ENCODE data around the gene POTEB2. TPM values are rescaled to one million over a fixed set of nuclear protein-coding genes. Genes with fewer than 3 reads are reported as not detected.
"Not testable (repeated sequence)": the region's sequence is repeated elsewhere in the genome, so short reads cannot be mapped to it uniquely, and the experiment has no call there.

Gene POTEB2
- polyA plus RNA-seq (not detected in 2 replicates), polyA minus RNA-seq (not detected in 2 replicates)

DNA sequence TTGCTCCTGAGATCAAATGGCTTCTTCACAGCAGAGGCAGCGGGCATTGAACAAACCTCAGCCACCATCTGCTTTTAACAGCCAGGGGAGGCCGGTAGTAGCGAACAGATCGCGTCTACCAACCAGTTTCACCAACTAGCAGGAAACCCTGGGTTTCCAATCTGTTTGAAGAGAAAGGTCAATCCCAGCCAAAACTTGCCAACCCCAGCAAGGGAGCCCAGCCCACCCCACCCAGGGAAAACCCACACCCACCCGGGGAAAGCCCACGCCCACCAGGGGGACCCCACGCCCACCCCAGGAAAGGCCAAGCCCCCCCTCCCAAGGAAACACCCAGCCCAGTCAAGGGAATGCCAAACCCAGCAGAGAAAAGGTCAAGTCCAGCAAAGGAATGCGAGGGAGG is at the start of gene POTEB2:
TSS of gene POTEB2 (minus strand) at position 101 of the 400 bp plus-strand sequence. CDS start at position 68, 33 bp downstream.
- H3K79me2 ChIP-seq (replicated peaks; ENCODE audit: insufficient read depth, low read length); H3K4me2 ChIP-seq (ENCODE audit: low read length); H3K36me3 ChIP-seq (ENCODE audit: insufficient read depth, low read length); H3F3A ChIP-seq (ENCODE audit: insufficient read depth, low read length, poor library complexity, severe bottlenecking); H3K27me3 ChIP-seq (ENCODE audit: insufficient read depth, low read depth, low read length); H3K9me2 ChIP-seq (ENCODE audit: insufficient read depth, low read length); H2AFZ ChIP-seq (ENCODE audit: low read depth, low read length); H3K27ac ChIP-seq (ENCODE audit: low read length); H4K20me1 ChIP-seq (ENCODE audit: insufficient read depth); H3K9ac ChIP-seq (ENCODE audit: low read length); H3K9me3 ChIP-seq (ENCODE audit: low read length); H3K4me3 ChIP-seq (ENCODE audit: low read length): not testable (repeated sequence)

DNA sequence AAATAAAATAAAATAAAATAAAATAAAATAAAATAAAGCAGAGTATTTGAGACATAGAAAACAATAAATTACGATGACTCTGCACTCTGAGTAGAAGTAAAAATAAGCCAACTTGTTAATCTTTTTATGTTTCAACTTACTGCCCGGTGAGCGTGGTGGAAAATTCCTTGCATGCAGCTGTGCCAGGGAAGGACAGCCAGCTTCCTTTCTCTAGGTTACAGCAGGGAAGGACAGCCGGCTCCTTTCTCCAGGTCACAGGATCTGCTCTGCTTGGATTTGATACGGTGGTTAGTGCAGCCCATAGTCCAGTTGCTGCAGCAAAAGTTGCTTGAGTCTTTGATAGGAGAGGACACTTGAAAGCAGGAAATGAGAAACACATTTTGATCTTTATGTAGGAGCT is 13.8 kb upstream of the POTEB2 start:
- not testable (repeated sequence) for H3K36me3 ChIP-seq (ENCODE audit: insufficient read depth, low read length); H3K27ac ChIP-seq (ENCODE audit: low read length); H4K20me1 ChIP-seq (ENCODE audit: insufficient read depth); H3K9me3 ChIP-seq (ENCODE audit: low read length); H3F3A ChIP-seq (ENCODE audit: insufficient read depth, low read length, poor library complexity, severe bottlenecking); H3K4me3 ChIP-seq (ENCODE audit: low read length); H2AFZ ChIP-seq (ENCODE audit: low read depth, low read length); H3K79me2 ChIP-seq (replicated peaks; ENCODE audit: insufficient read depth, low read length); H3K4me2 ChIP-seq (ENCODE audit: low read length); H3K9ac ChIP-seq (ENCODE audit: low read length); H3K27me3 ChIP-seq (ENCODE audit: insufficient read depth, low read depth, low read length); H3K9me2 ChIP-seq (ENCODE audit: insufficient read depth, low read length)

DNA sequence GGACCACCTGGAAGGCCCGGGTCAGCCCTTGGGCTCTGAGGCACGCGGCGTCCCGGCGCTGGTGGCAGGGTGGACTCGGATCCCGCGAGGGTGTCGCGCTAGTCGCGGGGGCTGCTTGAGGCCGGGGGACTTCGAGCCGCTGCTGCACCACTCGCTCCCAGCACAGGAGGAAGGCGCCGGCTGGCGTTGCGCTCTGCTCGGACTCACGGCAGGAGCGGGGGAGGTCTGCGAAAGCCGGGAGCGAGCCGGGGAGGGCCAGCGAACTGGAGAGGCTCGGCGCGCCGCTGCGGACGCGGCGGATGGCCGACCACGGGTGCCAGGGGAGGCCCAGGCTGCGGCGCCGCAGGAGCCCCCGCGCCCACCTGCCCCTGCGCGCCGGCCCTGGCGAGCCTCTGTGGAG is 12.3 kb upstream of the POTEB2 start:
- H3K79me2 ChIP-seq (replicated peaks; ENCODE audit: insufficient read depth, low read length); H3K4me3 ChIP-seq (ENCODE audit: low read length); H4K20me1 ChIP-seq (ENCODE audit: insufficient read depth): not testable (repeated sequence)

DNA sequence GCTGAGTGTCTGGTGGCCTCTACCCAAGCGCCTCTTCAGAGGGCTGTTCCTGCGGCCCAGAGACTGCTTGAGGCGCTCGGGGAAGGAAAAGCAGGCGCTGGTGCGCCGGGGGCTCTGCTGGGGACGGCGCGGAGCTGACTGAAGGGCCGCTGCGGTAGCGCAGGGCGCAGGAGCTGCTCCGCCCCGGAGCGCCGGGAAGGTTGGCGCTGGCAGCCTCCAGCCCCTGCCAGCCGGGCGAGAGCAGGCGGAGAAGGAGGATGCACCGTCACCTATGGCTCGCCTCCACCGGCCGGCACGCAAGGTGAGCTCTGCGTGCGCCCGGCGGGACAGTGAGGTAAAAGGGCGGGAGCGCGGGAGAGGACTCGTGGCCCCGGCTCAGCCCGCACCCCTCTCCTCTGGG is 11.7 kb upstream of the POTEB2 start:
- not testable (repeated sequence) for H3K79me2 ChIP-seq (replicated peaks; ENCODE audit: insufficient read depth, low read length); H4K20me1 ChIP-seq (ENCODE audit: insufficient read depth); H2AFZ ChIP-seq (ENCODE audit: low read depth, low read length); H3K27me3 ChIP-seq (ENCODE audit: insufficient read depth, low read depth, low read length); H3F3A ChIP-seq (ENCODE audit: insufficient read depth, low read length, poor library complexity, severe bottlenecking); H3K27ac ChIP-seq (ENCODE audit: low read length); H3K9ac ChIP-seq (ENCODE audit: low read length); H3K4me2 ChIP-seq (ENCODE audit: low read length); H3K9me3 ChIP-seq (ENCODE audit: low read length); H3K9me2 ChIP-seq (ENCODE audit: insufficient read depth, low read length); H3K36me3 ChIP-seq (ENCODE audit: insufficient read depth, low read length); H3K4me3 ChIP-seq (ENCODE audit: low read length)

More for the DNA sequence above, 12.3 kb upstream of the POTEB2 start:
- not testable (repeated sequence) for H2AFZ ChIP-seq (ENCODE audit: low read depth, low read length); H3F3A ChIP-seq (ENCODE audit: insufficient read depth, low read length, poor library complexity, severe bottlenecking); H3K36me3 ChIP-seq (ENCODE audit: insufficient read depth, low read length); H3K27me3 ChIP-seq (ENCODE audit: insufficient read depth, low read depth, low read length); H3K27ac ChIP-seq (ENCODE audit: low read length); H3K4me2 ChIP-seq (ENCODE audit: low read length); H3K9me2 ChIP-seq (ENCODE audit: insufficient read depth, low read length); H3K9me3 ChIP-seq (ENCODE audit: low read length); H3K9ac ChIP-seq (ENCODE audit: low read length)

Small RNA genes within 50 kb of the gene (small RNA-seq; reads per million reads assigned to genes)
- gene AC012414.2 = 0 reads per million in 3 experiments
- 0 reads per million in 3 experiments for gene MIR3118-2
- 0 reads per million in 3 experiments for gene RNU6-749P
- 0 reads per million in 3 experiments for gene ZNF519P2
